ENCODE measurements around the gene GLE1.

The GLE1 gene

DNA sequence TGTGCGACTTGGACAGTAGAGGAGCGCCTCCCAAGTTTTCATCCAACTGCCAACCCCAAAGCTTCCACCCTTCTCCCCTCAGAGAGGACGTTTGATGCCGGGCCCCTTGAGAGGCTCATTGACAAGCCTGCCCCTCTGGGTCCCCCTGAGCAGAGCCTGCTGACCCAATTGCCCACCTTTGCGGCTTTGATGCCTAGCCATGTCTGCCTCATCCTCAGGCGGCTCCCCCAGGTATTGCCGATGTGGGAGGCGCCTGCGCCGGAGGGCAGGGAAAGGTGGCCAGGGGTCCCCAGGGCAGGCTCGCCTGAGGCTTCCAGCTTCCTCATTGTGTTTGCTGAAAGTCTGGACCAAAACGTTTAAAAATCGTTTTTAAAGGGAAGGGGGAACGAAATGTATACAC, 47.3 kb upstream of the GLE1 start:
- no peaks in the 10 kb centered on the region for H3K27me3 ChIP-seq (ENCODE audit: insufficient read depth, low read length)
- peaks cover 2 to 10% of the 10 kb centered on the region in 2 experiments for H3K4me1 ChIP-seq (ENCODE audit: control insufficient read depth in 1 of 2, insufficient read depth in 2 of 2, low read length in 2 of 2)
- no peak overlapping the region for H4K8ac ChIP-seq (ENCODE audit: low read depth, low read length)
- H3K79me2 ChIP-seq (ENCODE audit: control insufficient read depth, insufficient read depth, low read length, poor library complexity): peaks cover 3% of the 10 kb centered on the region
- no peak overlapping the region for H2BK120ac ChIP-seq (ENCODE audit: insufficient read depth, low read length, poor library complexity)
- no peaks in the 10 kb centered on the region for H3K9me3 ChIP-seq (ENCODE audit: insufficient read depth, low read depth, low read length)
- DNase-seq: no peak
- H3K18ac ChIP-seq (ENCODE audit: low read length): no peak overlapping the region
- H3K14ac ChIP-seq (ENCODE audit: low read length): no peak overlapping the region
- H3K4ac ChIP-seq (ENCODE audit: low read depth, low read length): no peak overlapping the region
- no peak overlapping the region for H3K27ac ChIP-seq (ENCODE audit: low read depth, low read length)
- no peak overlapping the region for H2BK12ac ChIP-seq (ENCODE audit: low read length)
- peak overlapping the region; percentile 86 for H3K4me2 ChIP-seq (ENCODE audit: low read length)
- H3K9ac ChIP-seq (ENCODE audit: low read length): no peak overlapping the region
- H2AK5ac ChIP-seq (ENCODE audit: low read length): no peak overlapping the region
- no peak overlapping the region for H3K23ac ChIP-seq (ENCODE audit: low read length)
- peak overlapping the region; percentile 78 for H3K4me3 ChIP-seq (ENCODE audit: low read depth, low read length)
- peaks cover 9% of the 10 kb centered on the region for H3K79me1 ChIP-seq (ENCODE audit: low read length)
- H4K91ac ChIP-seq (ENCODE audit: low read depth, low read length): no peak overlapping the region
- no peak overlapping the region for H2BK5ac ChIP-seq (ENCODE audit: low read depth, low read length, poor library complexity)
- H3K36me3 ChIP-seq (ENCODE audit: control insufficient read depth in 1 of 2, insufficient read depth in 2 of 2, low read length in 2 of 2): peaks cover 22 to 24% of the 10 kb centered on the region in 2 experiments
- WGBS (ENCODE audit: extremely low coverage, insufficient coverage, insufficient read length): no CpG with 5 or more reads among the region's 14 CpGs
- no peak overlapping the region for H4K12ac ChIP-seq (ENCODE audit: low read depth, low read length)
- no peak overlapping the region for H2AFZ ChIP-seq (ENCODE audit: insufficient read depth, low read length, poor library complexity)

DNA sequence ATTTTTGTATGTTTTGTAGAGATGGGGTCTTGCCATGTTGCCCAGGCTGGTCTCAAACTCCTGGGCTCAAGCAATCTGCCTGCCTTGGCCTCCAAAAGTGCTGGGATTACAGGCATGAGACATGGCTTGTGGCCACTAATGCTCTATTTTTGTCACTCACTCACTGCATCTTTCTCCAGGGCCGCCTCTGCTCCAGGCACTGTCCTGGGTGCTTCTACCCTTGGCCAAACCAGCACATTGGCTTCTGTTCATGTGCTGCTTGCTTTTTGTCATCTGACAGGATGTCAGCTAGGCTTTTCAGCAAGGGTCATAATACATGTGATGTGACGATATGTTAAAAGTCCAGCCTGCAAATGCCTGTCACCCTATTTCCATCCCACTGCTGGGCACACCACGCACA, 45.5 kb upstream of the GLE1 start:
- no peak overlapping the region for H3K4me3 ChIP-seq (ENCODE audit: low read depth, low read length)
- H3K9ac ChIP-seq (ENCODE audit: low read length): no peak overlapping the region
- no peak overlapping the region for H3K23ac ChIP-seq (ENCODE audit: low read length)
- H3K4me2 ChIP-seq (ENCODE audit: low read length): no peak overlapping the region
- H2BK5ac ChIP-seq (ENCODE audit: low read depth, low read length, poor library complexity): no peak overlapping the region
- H3K18ac ChIP-seq (ENCODE audit: low read length): no peak overlapping the region
- no peak overlapping the region for H4K8ac ChIP-seq (ENCODE audit: low read depth, low read length)
- peaks cover 2 to 10% of the 10 kb centered on the region in 2 experiments for H3K4me1 ChIP-seq (ENCODE audit: control insufficient read depth in 1 of 2, insufficient read depth in 2 of 2, low read length in 2 of 2)
- H3K79me1 ChIP-seq (ENCODE audit: low read length): peaks cover 9% of the 10 kb centered on the region
- H4K91ac ChIP-seq (ENCODE audit: low read depth, low read length): no peak overlapping the region
- no peak overlapping the region for H3K27ac ChIP-seq (ENCODE audit: low read depth, low read length)
- no peak overlapping the region for H2AK5ac ChIP-seq (ENCODE audit: low read length)
- peaks cover 3% of the 10 kb centered on the region for H3K79me2 ChIP-seq (ENCODE audit: control insufficient read depth, insufficient read depth, low read length, poor library complexity)
- H2BK12ac ChIP-seq (ENCODE audit: low read length): no peak overlapping the region
- no peaks in the 10 kb centered on the region for H3K27me3 ChIP-seq (ENCODE audit: insufficient read depth, low read length)
- no peaks in the 10 kb centered on the region for H3K9me3 ChIP-seq (ENCODE audit: insufficient read depth, low read depth, low read length)
- H2AFZ ChIP-seq (ENCODE audit: insufficient read depth, low read length, poor library complexity): no peak overlapping the region
- H4K12ac ChIP-seq (ENCODE audit: low read depth, low read length): no peak overlapping the region
- peaks cover 27 to 36% of the 10 kb centered on the region in 2 experiments for H3K36me3 ChIP-seq (ENCODE audit: control insufficient read depth in 1 of 2, insufficient read depth in 2 of 2, low read length in 2 of 2)
- H2BK120ac ChIP-seq (ENCODE audit: insufficient read depth, low read length, poor library complexity): no peak overlapping the region
- no peak overlapping the region for H3K4ac ChIP-seq (ENCODE audit: low read depth, low read length)
- no peak overlapping the region for H3K14ac ChIP-seq (ENCODE audit: low read length)
- DNase-seq: no peak
- no CpG with 5 or more reads among the region's 3 CpGs for WGBS (ENCODE audit: extremely low coverage, insufficient coverage, insufficient read length)

DNA sequence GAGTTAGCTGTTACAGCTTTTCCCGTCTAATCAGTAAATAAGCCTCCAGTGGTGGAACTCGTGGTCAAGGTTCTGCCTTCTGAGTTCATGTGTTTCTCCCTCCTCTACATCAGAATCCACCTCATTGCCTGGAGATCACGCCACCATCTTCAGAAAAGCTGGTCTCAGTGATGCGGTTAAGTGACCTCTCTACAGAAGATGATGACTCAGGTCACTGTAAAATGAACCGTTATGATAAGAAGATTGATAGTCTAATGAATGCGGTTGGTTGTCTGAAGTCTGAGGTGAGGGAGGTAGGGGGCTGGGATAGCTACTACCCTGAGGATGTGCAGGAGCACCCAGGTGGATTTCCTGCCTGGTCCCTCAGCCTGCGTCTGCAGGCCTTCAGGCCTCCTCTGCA, 35.4 kb upstream of the GLE1 start:
- H3K4me3 ChIP-seq (ENCODE audit: low read depth, low read length): no peak overlapping the region
- no peak overlapping the region for H2BK120ac ChIP-seq (ENCODE audit: insufficient read depth, low read length, poor library complexity)
- no peaks in the 10 kb centered on the region for H3K9me3 ChIP-seq (ENCODE audit: insufficient read depth, low read depth, low read length)
- H2BK12ac ChIP-seq (ENCODE audit: low read length): no peak overlapping the region
- no peak overlapping the region for H3K4me2 ChIP-seq (ENCODE audit: low read length)
- H3K27me3 ChIP-seq (ENCODE audit: insufficient read depth, low read length): no peaks in the 10 kb centered on the region
- no peak overlapping the region for H3K9ac ChIP-seq (ENCODE audit: low read length)
- H4K8ac ChIP-seq (ENCODE audit: low read depth, low read length): no peak overlapping the region
- H3K23ac ChIP-seq (ENCODE audit: low read length): no peak overlapping the region
- no peak overlapping the region for H2AFZ ChIP-seq (ENCODE audit: insufficient read depth, low read length, poor library complexity)
- no peak overlapping the region for H4K12ac ChIP-seq (ENCODE audit: low read depth, low read length)
- no peaks in the 10 kb centered on the region for H3K4me1 ChIP-seq (ENCODE audit: control insufficient read depth in 1 of 2, insufficient read depth in 2 of 2, low read length in 2 of 2)
- H3K79me1 ChIP-seq (ENCODE audit: low read length): no peaks in the 10 kb centered on the region
- no peak for DNase-seq
- no peak overlapping the region for H4K91ac ChIP-seq (ENCODE audit: low read depth, low read length)
- H3K14ac ChIP-seq (ENCODE audit: low read length): no peak overlapping the region
- no peak overlapping the region for H3K4ac ChIP-seq (ENCODE audit: low read depth, low read length)
- no peak overlapping the region for H2AK5ac ChIP-seq (ENCODE audit: low read length)
- no peaks in the 10 kb centered on the region for H3K79me2 ChIP-seq (ENCODE audit: control insufficient read depth, insufficient read depth, low read length, poor library complexity)
- H3K18ac ChIP-seq (ENCODE audit: low read length): no peak overlapping the region
- H3K27ac ChIP-seq (ENCODE audit: low read depth, low read length): no peak overlapping the region
- H2BK5ac ChIP-seq (ENCODE audit: low read depth, low read length, poor library complexity): no peak overlapping the region
- H3K36me3 ChIP-seq (ENCODE audit: control insufficient read depth in 1 of 2, insufficient read depth in 2 of 2, low read length in 2 of 2): peaks cover 30 to 39% of the 10 kb centered on the region in 2 experiments
- no CpG with 5 or more reads among the region's 7 CpGs for WGBS (ENCODE audit: extremely low coverage, insufficient coverage, insufficient read length)

DNA sequence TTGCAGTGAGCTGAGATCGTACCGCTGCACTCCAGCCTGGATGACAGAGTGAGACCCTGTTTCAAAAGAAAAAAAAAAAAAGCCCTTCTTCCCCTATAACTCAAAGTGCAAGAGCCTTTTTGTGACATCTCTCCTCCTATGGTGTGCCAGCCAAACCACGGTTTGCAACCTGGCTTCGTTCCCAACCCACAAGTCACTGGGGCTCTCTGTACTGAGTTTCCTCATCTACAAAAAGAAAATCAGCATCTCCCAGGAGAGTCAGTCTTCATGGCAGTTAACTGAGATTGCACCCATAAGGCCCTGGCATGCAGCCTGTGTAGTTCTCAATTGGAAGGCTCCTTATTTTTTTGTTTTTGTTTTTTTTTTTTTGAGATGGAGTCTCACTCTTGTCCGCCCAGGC, 34.0 kb upstream of the GLE1 start:
- no peak overlapping the region for H2BK12ac ChIP-seq (ENCODE audit: low read length)
- no peak overlapping the region for H2BK120ac ChIP-seq (ENCODE audit: insufficient read depth, low read length, poor library complexity)
- H3K18ac ChIP-seq (ENCODE audit: low read length): no peak overlapping the region
- peaks cover 25 to 34% of the 10 kb centered on the region in 2 experiments for H3K36me3 ChIP-seq (ENCODE audit: control insufficient read depth in 1 of 2, insufficient read depth in 2 of 2, low read length in 2 of 2)
- no peak overlapping the region for H2BK5ac ChIP-seq (ENCODE audit: low read depth, low read length, poor library complexity)
- no peaks in the 10 kb centered on the region for H3K27me3 ChIP-seq (ENCODE audit: insufficient read depth, low read length)
- H4K8ac ChIP-seq (ENCODE audit: low read depth, low read length): no peak overlapping the region
- no peaks in the 10 kb centered on the region for H3K4me1 ChIP-seq (ENCODE audit: control insufficient read depth in 1 of 2, insufficient read depth in 2 of 2, low read length in 2 of 2)
- no peak overlapping the region for H3K4me3 ChIP-seq (ENCODE audit: low read depth, low read length)
- no CpG with 5 or more reads among the region's 5 CpGs for WGBS (ENCODE audit: extremely low coverage, insufficient coverage, insufficient read length)
- no peak for DNase-seq
- no peak overlapping the region for H3K23ac ChIP-seq (ENCODE audit: low read length)
- no peak overlapping the region for H4K91ac ChIP-seq (ENCODE audit: low read depth, low read length)
- no peak overlapping the region for H3K9ac ChIP-seq (ENCODE audit: low read length)
- H3K79me2 ChIP-seq (ENCODE audit: control insufficient read depth, insufficient read depth, low read length, poor library complexity): no peaks in the 10 kb centered on the region
- no peak overlapping the region for H3K4me2 ChIP-seq (ENCODE audit: low read length)
- H3K14ac ChIP-seq (ENCODE audit: low read length): no peak overlapping the region
- H3K9me3 ChIP-seq (ENCODE audit: insufficient read depth, low read depth, low read length): no peaks in the 10 kb centered on the region
- no peaks in the 10 kb centered on the region for H3K79me1 ChIP-seq (ENCODE audit: low read length)
- H2AK5ac ChIP-seq (ENCODE audit: low read length): no peak overlapping the region
- H3K27ac ChIP-seq (ENCODE audit: low read depth, low read length): no peak overlapping the region
- H4K12ac ChIP-seq (ENCODE audit: low read depth, low read length): no peak overlapping the region
- H2AFZ ChIP-seq (ENCODE audit: insufficient read depth, low read length, poor library complexity): no peak overlapping the region
- no peak overlapping the region for H3K4ac ChIP-seq (ENCODE audit: low read depth, low read length)
